Measurements from ENCODE around the gene PCDHB10. TPM values are rescaled to one million over a fixed set of nuclear protein-coding genes. Genes with fewer than 3 reads are reported as not detected.

The PCDHB10 gene
- total RNA-seq: under 0.01 and 0.57 TPM in 2 replicates

GRCh38 chr5:141192110-141192725 lies at the start of gene PCDHB10:
PCDHB10 (plus strand) TSS chr5:141192353; CDS start chr5:141192553, 200 bp downstream.

GRCh38 chr5:141149812-141150211 lies 42.3 kb upstream of the PCDHB10 start, which contains the start of gene PCDHB6:
PCDHB6 (plus strand) TSS chr5:141150057; CDS start chr5:141150258, 201 bp downstream.

GRCh38 chr5:141172381-141173204 lies 19.6 kb upstream of the PCDHB10 start, which contains the start of gene PCDHB7:
PCDHB7 (plus strand) TSS chr5:141172644; CDS start chr5:141172836, 192 bp downstream.

GRCh38 chr5:141177577-141178191 lies 14.5 kb upstream of the PCDHB10 start, which contains the start of gene PCDHB8:
PCDHB8 (plus strand) TSS chr5:141177790; CDS start chr5:141178035, 245 bp downstream.

GRCh38 chr5:141182248-141182647 lies 9.9 kb upstream of the PCDHB10 start, which contains the start of gene PCDHB16:
PCDHB16 (plus strand) TSS chr5:141182387; CDS start chr5:141182560, 173 bp downstream.

GRCh38 chr5:141186897-141187512 lies 5.1 kb upstream of the PCDHB10 start, which contains the start of gene PCDHB9:
PCDHB9 (plus strand) TSS chr5:141187161; CDS start chr5:141187319, 158 bp downstream.

GRCh38 chr5:141199359-141200235 lies 7.4 kb downstream of the PCDHB10 start, which contains the start of gene PCDHB11:
PCDHB11 (plus strand) TSS chr5:141199627; CDS start chr5:141199775, 148 bp downstream.

GRCh38 chr5:141208478-141208877 lies 16.3 kb downstream of the PCDHB10 start, which contains the start of gene PCDHB12:
PCDHB12 (plus strand) TSS chr5:141208719; CDS start chr5:141208908, 189 bp downstream.

GRCh38 chr5:141213656-141214339 lies 21.6 kb downstream of the PCDHB10 start, which contains the start of gene PCDHB13:
PCDHB13 (plus strand) TSS chr5:141213919; CDS start chr5:141214124, 205 bp downstream.

GRCh38 chr5:141223112-141223783 lies 31.1 kb downstream of the PCDHB10 start, which contains the start of gene PCDHB14:
PCDHB14 (plus strand) TSS chr5:141223343; CDS start chr5:141223506, 163 bp downstream.

Other genes starting within 250 kb of the PCDHB10 start
- 16.7 and 25.5 TPM in 2 replicates for gene PCDHAC2, start 225.9 kb upstream of the PCDHB10 start, total RNA-seq
- not detected in 2 replicates for gene PCDHB1, start 141.0 kb upstream of the PCDHB10 start, total RNA-seq
- gene PCDHB2, start 97.7 kb upstream of the PCDHB10 start, total RNA-seq: 0.34 and 4.1 TPM in 2 replicates
- under 0.01 and 0.57 TPM in 2 replicates for gene PCDHB3, start 91.9 kb upstream of the PCDHB10 start, total RNA-seq
- gene PCDHB4, start 70.5 kb upstream of the PCDHB10 start, total RNA-seq: under 0.01 and 0.21 TPM in 2 replicates
- 0.34 and 1.00 TPM in 2 replicates for gene PCDHB5, start 57.1 kb upstream of the PCDHB10 start, total RNA-seq
- gene PCDHB6, start 42.3 kb upstream of the PCDHB10 start, total RNA-seq: 0.21 TPM in 1 of 2 replicates, not detected in the other
- gene PCDHB7, start 19.7 kb upstream of the PCDHB10 start, total RNA-seq: 0.07 TPM in 1 of 2 replicates, not detected in the other
- 0.57 TPM in 1 of 2 replicates, not detected in the other for gene PCDHB8, start 14.6 kb upstream of the PCDHB10 start, total RNA-seq
- 0.07 TPM in 1 of 2 replicates, not detected in the other for gene PCDHB16, start 10.0 kb upstream of the PCDHB10 start, total RNA-seq
- gene PCDHB9, start 5.2 kb upstream of the PCDHB10 start, total RNA-seq: under 0.01 and 0.14 TPM in 2 replicates
- 0.34 and 0.85 TPM in 2 replicates for gene PCDHB11, start 7.3 kb downstream of the PCDHB10 start, total RNA-seq
- under 0.01 and 0.28 TPM in 2 replicates for gene PCDHB12, start 16.4 kb downstream of the PCDHB10 start, total RNA-seq
- gene PCDHB13, start 21.6 kb downstream of the PCDHB10 start, total RNA-seq: under 0.01 and 0.64 TPM in 2 replicates
- gene PCDHB14, start 31.0 kb downstream of the PCDHB10 start, total RNA-seq: 0.34 and 1.7 TPM in 2 replicates
- 0.34 and 0.50 TPM in 2 replicates for gene PCDHB15, start 53.0 kb downstream of the PCDHB10 start, total RNA-seq
- gene SLC25A2, start 111.7 kb downstream of the PCDHB10 start, total RNA-seq: 0.14 TPM in 1 of 2 replicates, not detected in the other
- gene TAF7, start 128.4 kb downstream of the PCDHB10 start, total RNA-seq: 84.6 and 94.3 TPM in 2 replicates
- gene PCDHGA1, start 138.2 kb downstream of the PCDHB10 start, total RNA-seq: under 0.01 and 0.43 TPM in 2 replicates
- gene PCDHGA2, start 146.4 kb downstream of the PCDHB10 start, total RNA-seq: 0.34 and 1.00 TPM in 2 replicates
- under 0.01 and 0.36 TPM in 2 replicates for gene PCDHGA3, start 151.5 kb downstream of the PCDHB10 start, total RNA-seq
- 0.34 and 1.6 TPM in 2 replicates for gene PCDHGB1, start 157.7 kb downstream of the PCDHB10 start, total RNA-seq
- under 0.01 and 1.8 TPM in 2 replicates for gene PCDHGA4, start 162.7 kb downstream of the PCDHB10 start, total RNA-seq
- gene PCDHGB2, start 167.6 kb downstream of the PCDHB10 start, total RNA-seq: under 0.01 and 1.7 TPM in 2 replicates
- under 0.01 and 0.64 TPM in 2 replicates for gene PCDHGA5, start 171.8 kb downstream of the PCDHB10 start, total RNA-seq
- gene PCDHGB3, start 177.9 kb downstream of the PCDHB10 start, total RNA-seq: 0.34 and 2.1 TPM in 2 replicates
- gene PCDHGA6, start 181.5 kb downstream of the PCDHB10 start, total RNA-seq: under 0.01 and 1.1 TPM in 2 replicates
- gene PCDHGA7, start 190.4 kb downstream of the PCDHB10 start, total RNA-seq: under 0.01 and 1.8 TPM in 2 replicates
- gene PCDHGB4, start 195.3 kb downstream of the PCDHB10 start, total RNA-seq: 3.1 and 8.0 TPM in 2 replicates
- 0.34 and 1.3 TPM in 2 replicates for gene PCDHGA8, start 200.3 kb downstream of the PCDHB10 start, total RNA-seq
- 4.8 and 14.0 TPM in 2 replicates for gene PCDHGB5, start 205.6 kb downstream of the PCDHB10 start, total RNA-seq
- gene PCDHGA9, start 210.4 kb downstream of the PCDHB10 start, total RNA-seq: 0.34 and 3.8 TPM in 2 replicates
- 0.68 and 4.0 TPM in 2 replicates for gene PCDHGB6, start 215.7 kb downstream of the PCDHB10 start, total RNA-seq
- 1.7 and 7.5 TPM in 2 replicates for gene PCDHGA10, start 220.6 kb downstream of the PCDHB10 start, total RNA-seq
- 1.4 and 9.3 TPM in 2 replicates for gene PCDHGB7, start 225.3 kb downstream of the PCDHB10 start, total RNA-seq
- 2.1 and 5.3 TPM in 2 replicates for gene PCDHGA11, start 228.7 kb downstream of the PCDHB10 start, total RNA-seq
- 0.68 and 2.2 TPM in 2 replicates for gene PCDHGA12, start 238.2 kb downstream of the PCDHB10 start, total RNA-seq